Suprapubic skin (tissue), 4 donors: ENCODE results near the gene IKBIP.

ENCODE experiments used
- CTCF ChIP-seq, 2 donors: fragments of 200-600 bp in 1 of 2; fragments of 450-650 bp in 1 of 2; sonication (generic) in 1 of 2; IDR thresholded peaks; one replicate each; pipeline ENCODE4 v1.5.1; 2016 to 2019; ENCODE audit warnings: antibody characterized with exemption in 2 of 2, mild to moderate bottlenecking in 1 of 2, moderate library complexity in 1 of 2
- POLR2A ChIP-seq, 2 donors: fragments of 450-650 bp; IDR thresholded peaks; one replicate each; pipeline ENCODE4 v1.6.1; 2017; ENCODE audit warnings: antibody characterized with exemption in 2 of 2, mild to moderate bottlenecking in 2 of 2, moderate library complexity in 2 of 2
- POLR2AphosphoS5 ChIP-seq, 3 donors: sonication (generic); formaldehyde crosslinking; IDR thresholded peaks; one replicate each; pipeline ENCODE4 v1.6.1; 2017; ENCODE audit warnings: antibody characterized with exemption in 3 of 3

GRCh38 chr12:98595243-98595988 lies 49.2 kb downstream of the IKBIP start:
- no peak for TF ChIP-seq POLR2A (IDR thresholded peaks at IDR 0.05)
- no peak for TF ChIP-seq POLR2AphosphoS5 (IDR thresholded peaks at IDR 0.05)
- TF ChIP-seq CTCF (IDR thresholded peaks at IDR 0.05) = no peak
